ENCODE data around the gene OSBPL2. TPM values are rescaled to one million over a fixed set of nuclear protein-coding genes. Genes with fewer than 3 reads are reported as not detected.

OSBPL2 gene
- total and polyA plus RNA-seq, 4 donors: 9.9 to 19.7 (median 12.3) TPM

GRCh38 chr20:62201173-62202082, 36.9 kb upstream of the OSBPL2 start:
- DNase-seq (ENCODE audit: low spot score): no peak
- Histone ChIP-seq H3K27ac (ENCODE audit: low read depth in 1 of 2, low read length in 2 of 2) (no peak overlapping the region), H3K36me3 (ENCODE audit: control insufficient read depth in 4 of 4, insufficient read depth in 3 of 4, low read depth in 1 of 4, low read length in 3 of 4) (peaks cover 18 to 53% (median 30%) of the 10 kb centered on the region in 4 donors), H3K4me1 (ENCODE audit: control insufficient read depth in 4 of 4, insufficient read depth in 4 of 4, low read length in 3 of 4) (no peaks in the 10 kb centered on the region), H3K27me3 (ENCODE audit: control insufficient read depth in 4 of 4, insufficient read depth in 4 of 4, low read length in 3 of 4) (no peaks in the 10 kb centered on the region), H3K9me3 (ENCODE audit: control insufficient read depth in 4 of 4, low read length in 3 of 4) (no peaks in the 10 kb centered on the region), H3K4me3 (ENCODE audit: low read depth in 1 of 3, low read length in 3 of 3) (no peak overlapping the region), H3K9ac (ENCODE audit: low read depth in 1 of 2, low read length in 2 of 2) (no peak overlapping the region)
- TF ChIP-seq JUND (IDR thresholded peaks at IDR 0.05): no peak
- no peak for TF ChIP-seq NR2F2 (IDR thresholded peaks at IDR 0.05)
- no peak for TF ChIP-seq EGR1 (IDR thresholded peaks at IDR 0.05; ENCODE audit: low read depth in 2 of 2)
- no peak for TF ChIP-seq MAX (IDR thresholded peaks at IDR 0.05)
- TF ChIP-seq TAF1 (conservative IDR thresholded peaks at IDR 0.05): no peak
- TF ChIP-seq SP1 (IDR thresholded peaks at IDR 0.05): no peak
- no peak for TF ChIP-seq GABPA (IDR thresholded peaks at IDR 0.05 in 1 of 2, conservative IDR thresholded peaks at IDR 0.05 in 1 of 2)
- no peak for TF ChIP-seq YY1 (IDR thresholded peaks at IDR 0.05)
- no peak for TF ChIP-seq FOXA2 (IDR thresholded peaks at IDR 0.05)
- no peak for TF ChIP-seq RXRA (IDR thresholded peaks at IDR 0.05)
- no peak for TF ChIP-seq ATF3 (IDR thresholded peaks at IDR 0.05)
- TF ChIP-seq RAD21 (IDR thresholded peaks at IDR 0.05): no peak
- TF ChIP-seq FOXA1 (IDR thresholded peaks at IDR 0.05): no peak
- TF ChIP-seq, protein P1, sequence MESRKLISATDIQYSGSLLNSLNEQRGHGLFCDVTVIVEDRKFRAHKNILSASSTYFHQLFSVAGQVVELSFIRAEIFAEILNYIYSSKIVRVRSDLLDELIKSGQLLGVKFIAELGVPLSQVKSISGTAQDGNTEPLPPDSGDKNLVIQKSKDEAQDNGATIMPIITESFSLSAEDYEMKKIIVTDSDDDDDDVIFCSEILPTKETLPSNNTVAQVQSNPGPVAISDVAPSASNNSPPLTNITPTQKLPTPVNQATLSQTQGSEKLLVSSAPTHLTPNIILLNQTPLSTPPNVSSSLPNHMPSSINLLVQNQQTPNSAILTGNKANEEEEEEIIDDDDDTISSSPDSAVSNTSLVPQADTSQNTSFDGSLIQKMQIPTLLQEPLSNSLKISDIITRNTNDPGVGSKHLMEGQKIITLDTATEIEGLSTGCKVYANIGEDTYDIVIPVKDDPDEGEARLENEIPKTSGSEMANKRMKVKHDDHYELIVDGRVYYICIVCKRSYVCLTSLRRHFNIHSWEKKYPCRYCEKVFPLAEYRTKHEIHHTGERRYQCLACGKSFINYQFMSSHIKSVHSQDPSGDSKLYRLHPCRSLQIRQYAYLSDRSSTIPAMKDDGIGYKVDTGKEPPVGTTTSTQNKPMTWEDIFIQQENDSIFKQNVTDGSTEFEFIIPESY (IDR thresholded peaks at IDR 0.05): no peak
- TF ChIP-seq HNF4G (IDR thresholded peaks at IDR 0.05): no peak
- no peak for TF ChIP-seq HNF4A (conservative IDR thresholded peaks at IDR 0.05)
- 96% methylated on average over 38 of the region's 38 CpGs for WGBS

DNA sequence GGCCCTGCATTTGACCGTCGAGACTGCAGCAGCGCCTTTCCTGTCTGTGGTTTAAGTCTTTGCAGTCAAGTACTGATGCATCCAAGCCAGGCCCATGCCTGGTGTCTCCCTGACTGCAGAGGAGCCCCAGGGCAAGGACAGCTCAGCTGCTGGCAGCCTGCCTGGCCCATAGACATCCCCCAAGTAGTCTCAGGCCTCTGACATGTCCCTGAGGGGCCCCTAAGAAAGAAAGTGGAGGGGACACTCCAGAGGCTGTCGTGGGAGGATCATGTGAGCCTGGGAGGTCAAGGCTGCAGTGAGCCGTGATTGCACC, 36.3 kb upstream of the OSBPL2 start:
- Histone ChIP-seq H3K9me3 (ENCODE audit: control insufficient read depth in 4 of 4, low read length in 3 of 4) (no peaks in the 10 kb centered on the region), H3K4me3 (ENCODE audit: low read depth in 1 of 3, low read length in 3 of 3) (no peak overlapping the region), H3K27me3 (ENCODE audit: control insufficient read depth in 4 of 4, insufficient read depth in 4 of 4, low read length in 3 of 4) (no peaks in the 10 kb centered on the region), H3K27ac (ENCODE audit: low read depth in 1 of 2, low read length in 2 of 2) (no peak overlapping the region), H3K36me3 (ENCODE audit: control insufficient read depth in 4 of 4, insufficient read depth in 3 of 4, low read depth in 1 of 4, low read length in 3 of 4) (peaks cover 18 to 53% (median 30%) of the 10 kb centered on the region in 4 donors), H3K9ac (ENCODE audit: low read depth in 1 of 2, low read length in 2 of 2) (no peak overlapping the region), H3K4me1 (ENCODE audit: control insufficient read depth in 4 of 4, insufficient read depth in 4 of 4, low read length in 3 of 4) (no peaks in the 10 kb centered on the region)
- DNase-seq (ENCODE audit: low spot score): no peak
- 89% methylated on average over 5 of the region's 5 CpGs for WGBS
- TF ChIP-seq HNF4G (IDR thresholded peaks at IDR 0.05) (no peak), EGR1 (IDR thresholded peaks at IDR 0.05; ENCODE audit: low read depth in 2 of 2) (no peak), GABPA (IDR thresholded peaks at IDR 0.05 in 1 of 2, conservative IDR thresholded peaks at IDR 0.05 in 1 of 2) (no peak), TAF1 (conservative IDR thresholded peaks at IDR 0.05) (no peak), MAX (IDR thresholded peaks at IDR 0.05) (no peak), NR2F2 (IDR thresholded peaks at IDR 0.05) (no peak), FOXA1 (IDR thresholded peaks at IDR 0.05) (no peak), CTCF (IDR thresholded peaks at IDR 0.05; ENCODE audit: low read depth, low read length, missing input control) (no peak), RAD21 (IDR thresholded peaks at IDR 0.05) (no peak), YY1 (IDR thresholded peaks at IDR 0.05) (no peak), JUND (IDR thresholded peaks at IDR 0.05) (no peak), RXRA (IDR thresholded peaks at IDR 0.05) (no peak), ATF3 (IDR thresholded peaks at IDR 0.05) (no peak), SP1 (IDR thresholded peaks at IDR 0.05) (no peak), HNF4A (conservative IDR thresholded peaks at IDR 0.05) (no peak), FOXA2 (IDR thresholded peaks at IDR 0.05) (no peak)
- TF ChIP-seq, protein P2, sequence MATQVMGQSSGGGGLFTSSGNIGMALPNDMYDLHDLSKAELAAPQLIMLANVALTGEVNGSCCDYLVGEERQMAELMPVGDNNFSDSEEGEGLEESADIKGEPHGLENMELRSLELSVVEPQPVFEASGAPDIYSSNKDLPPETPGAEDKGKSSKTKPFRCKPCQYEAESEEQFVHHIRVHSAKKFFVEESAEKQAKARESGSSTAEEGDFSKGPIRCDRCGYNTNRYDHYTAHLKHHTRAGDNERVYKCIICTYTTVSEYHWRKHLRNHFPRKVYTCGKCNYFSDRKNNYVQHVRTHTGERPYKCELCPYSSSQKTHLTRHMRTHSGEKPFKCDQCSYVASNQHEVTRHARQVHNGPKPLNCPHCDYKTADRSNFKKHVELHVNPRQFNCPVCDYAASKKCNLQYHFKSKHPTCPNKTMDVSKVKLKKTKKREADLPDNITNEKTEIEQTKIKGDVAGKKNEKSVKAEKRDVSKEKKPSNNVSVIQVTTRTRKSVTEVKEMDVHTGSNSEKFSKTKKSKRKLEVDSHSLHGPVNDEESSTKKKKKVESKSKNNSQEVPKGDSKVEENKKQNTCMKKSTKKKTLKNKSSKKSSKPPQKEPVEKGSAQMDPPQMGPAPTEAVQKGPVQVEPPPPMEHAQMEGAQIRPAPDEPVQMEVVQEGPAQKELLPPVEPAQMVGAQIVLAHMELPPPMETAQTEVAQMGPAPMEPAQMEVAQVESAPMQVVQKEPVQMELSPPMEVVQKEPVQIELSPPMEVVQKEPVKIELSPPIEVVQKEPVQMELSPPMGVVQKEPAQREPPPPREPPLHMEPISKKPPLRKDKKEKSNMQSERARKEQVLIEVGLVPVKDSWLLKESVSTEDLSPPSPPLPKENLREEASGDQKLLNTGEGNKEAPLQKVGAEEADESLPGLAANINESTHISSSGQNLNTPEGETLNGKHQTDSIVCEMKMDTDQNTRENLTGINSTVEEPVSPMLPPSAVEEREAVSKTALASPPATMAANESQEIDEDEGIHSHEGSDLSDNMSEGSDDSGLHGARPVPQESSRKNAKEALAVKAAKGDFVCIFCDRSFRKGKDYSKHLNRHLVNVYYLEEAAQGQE (IDR thresholded peaks at IDR 0.05): no peak
- TF ChIP-seq, protein P1 (IDR thresholded peaks at IDR 0.05): no peak

All from liver (tissue), 9 donors.